K562 (cell line): Measurements from ENCODE around the gene FAM117A. TPM values are rescaled to one million over a fixed set of nuclear protein-coding genes. Genes with fewer than 3 reads are reported as not detected.

Experiments
- E2F4 ChIP-seq: sonication (generic); formaldehyde crosslinking; IDR thresholded peaks from 2 replicates; pipeline ENCODE4 v1.8.0; 2022; ENCODE audit warnings: mild to moderate bottlenecking, low read depth, missing genetic modification reagents
- REST ChIP-seq, 2 experiments: fragments of 450-650 bp; formaldehyde crosslinking in 1 of 2; IDR thresholded peaks; 2 replicates each; pipeline versions ENCODE4 v1.4.0 to v1.6.1; 2014 to 2020; ENCODE audit warnings: mild to moderate bottlenecking in 2 of 2, borderline replicate concordance in 1 of 2, low read depth in 1 of 2
- SP1 ChIP-seq: sonication (generic); formaldehyde crosslinking; IDR thresholded peaks from 2 replicates; pipeline ENCODE4 v1.8.1; 2022; ENCODE audit warnings: mild to moderate bottlenecking, missing genetic modification reagents
- SRSF7 ChIP-seq: fragments of 200-400 bp; formaldehyde crosslinking; optimal IDR thresholded peaks from 2 replicates; pipeline ENCODE3; 2017; ENCODE audit warnings: mild to moderate bottlenecking, low read depth, low read length
- TEAD2 ChIP-seq: fragments of 450-650 bp; IDR thresholded peaks from 2 replicates; pipeline ENCODE4 v1.6.1; 2016; ENCODE audit warnings: missing genetic modification characterization, control low read depth, missing compliant biosample characterization
- TFAP4 ChIP-seq: sonication (generic); formaldehyde crosslinking; IDR thresholded peaks from 2 replicates; pipeline ENCODE4 v1.8.0; 2022; ENCODE audit warnings: missing genetic modification reagents, mild to moderate bottlenecking, moderate library complexity, borderline replicate concordance
- TFE3 ChIP-seq: fragments of 450-650 bp; formaldehyde crosslinking; IDR thresholded peaks from 2 replicates; pipeline ENCODE4 v1.4.0; 2020; ENCODE audit warnings: mild to moderate bottlenecking, mixed read lengths
- ZBTB34 ChIP-seq: fragments of 250-450 bp; sonication (Bioruptor Pico); IDR thresholded peaks from 2 replicates; pipeline ENCODE4 v1.8.0; 2021; ENCODE audit warnings: mild to moderate bottlenecking, moderate library complexity
- ZNF175 ChIP-seq: fragments of 200-800 bp; sonication (Bioruptor generic); IDR thresholded peaks from 2 replicates; pipeline ENCODE4 v1.6.1; 2016; ENCODE audit warnings: low read depth, mild to moderate bottlenecking, missing genetic modification characterization, missing compliant biosample characterization
- polyA plus RNA-seq, 8 experiments: library from polyadenylated mRNA; depleted of rRNA in 4 of 8; stranded (reverse) in 5 of 8; unstranded in 3 of 8; fragments of >200 nt; fragmentation: Nextera tagmentation in 2 of 8; fragmentation: Illumina TruSeq in 1 of 8; extraction: Ambion mirVana in 2 of 8; extraction: Trizol in 1 of 8; gene quantifications; 2 replicates each; pipeline versions ENCODE4 v1.2.1 to v1.2.3, GENCODE V29; 2011 to 2014; ENCODE audit warnings: inconsistent platforms in 1 of 8, missing spikeins in 1 of 8
- total RNA-seq, 7 experiments: library from RNA; depleted of rRNA in 6 of 7; stranded (reverse); fragments of >200 nt in 6 of 7; fragmentation: Illumina TruSeq in 2 of 7; extraction: Trizol in 2 of 7; gene quantifications; 2 replicates each; pipeline versions ENCODE4 v1.2.1 to v1.2.3, GENCODE V29; 2011 to 2021; ENCODE audit warnings: low replicate concordance in 1 of 7

The FAM117A gene
- total and polyA plus RNA-seq, 9 of the 15 experiments (the other 6 are each of a cell fraction or from before 2014, with no cell fraction given), result 3.1 to 79.7 (median 36.6) TPM

- TF ChIP-seq REST (IDR thresholded peaks at IDR 0.05; ENCODE audit: borderline replicate concordance), result no peak; the same call in 1 of the 2 replicates
- TF ChIP-seq REST (CRISPR knock-in tag; IDR thresholded peaks at IDR 0.05; ENCODE audit: low read depth), result no peak
- TF ChIP-seq TEAD2 (tag), result no peak
- TF ChIP-seq TFE3, result no peak
- TF ChIP-seq TFAP4 (CRISPR knock-in tag), result no peak
- no peak for TF ChIP-seq SRSF7
- no peak for TF ChIP-seq SP1 (CRISPR knock-in tag)
- no peak for TF ChIP-seq ZNF175 (CRISPR knock-in tag)
- TF ChIP-seq ZBTB34, result no peak
- TF ChIP-seq E2F4 (CRISPR knock-in tag), result no peak
Observed at GRCh38 chr17:49760932-49761558, 2.9 kb downstream of the FAM117A start (continued).
